MCF 10A (cell line): ENCODE measurements around the gene TLN1. TPM values are rescaled to one million over a fixed set of nuclear protein-coding genes. Genes with fewer than 3 reads are reported as not detected.

Source experiments
- BruUV-seq: library from RNA; stranded (reverse); fragments of 400-500 nt; replicated peaks from 2 replicates; lab custom pipeline; 2021; lab: Mats Ljungman, UMichigan
- CTCF ChIA-PET: fragments of 300-600 bp; sonication (Branson Sonifier 250); formaldehyde crosslinking; extraction: SDS; loops from one replicate; lab custom pipeline; 2021; ENCODE audit warnings: antibody characterized with exemption, inconsistent platforms; lab: Yijun Ruan, JAX
- POLR2A ChIA-PET: fragments of 300-600, 350-650 bp; sonication (Branson Sonifier 250); formaldehyde crosslinking; extraction: SDS; loops from one replicate; lab custom pipeline; 2020; ENCODE audit warnings: antibody characterized with exemption, inconsistent platforms; lab: Yijun Ruan, JAX
- DNase-seq: peaks from one replicate; pipeline ENCODE4 v3.0.0-alpha.2; 2018; ENCODE audit not compliant: unreplicated experiment
- H3K27ac Mint-ChIP-seq: one replicate; pipeline ENCODE4 v1.8.0; 2022; ENCODE audit warnings: mild to moderate bottlenecking, low read depth, mixed read lengths; ENCODE audit not compliant: unreplicated experiment
- H3K27me3 Mint-ChIP-seq: one replicate; pipeline ENCODE4 v1.8.0; 2022; ENCODE audit warnings: mixed read lengths; ENCODE audit not compliant: insufficient read depth, unreplicated experiment
- H3K36me3 Mint-ChIP-seq: one replicate; pipeline ENCODE4 v1.8.0; 2022; ENCODE audit warnings: mild to moderate bottlenecking, moderate library complexity, mixed read lengths; ENCODE audit not compliant: insufficient read depth, unreplicated experiment
- H3K4me1 Mint-ChIP-seq: one replicate; pipeline ENCODE4 v1.8.0; 2022; ENCODE audit warnings: mixed read lengths; ENCODE audit not compliant: insufficient read depth, unreplicated experiment
- H3K4me3 Mint-ChIP-seq: one replicate; pipeline ENCODE4 v1.8.0; 2022; ENCODE audit warnings: mild to moderate bottlenecking, moderate library complexity, mixed read lengths; ENCODE audit not compliant: unreplicated experiment
- H3K9me3 Mint-ChIP-seq: one replicate; pipeline ENCODE4 v1.8.0; 2022; ENCODE audit warnings: mixed read lengths; ENCODE audit not compliant: unreplicated experiment
- intact Hi-C: fragments of 100-400 bp; cut with micrococcal nuclease; formaldehyde crosslinking; loops from 2 replicates; pipeline ENCODE4 v1.14.1; 2022
- total RNA-seq: library from RNA; stranded (reverse); gene quantifications from 2 replicates; pipeline ENCODE4 v1.2.3, GENCODE V29; 2022
- TF ChIP-seq, protein P1 (sequence below): fragments of 200-600 bp; IDR thresholded peaks from one replicate; pipeline ENCODE4 v1.8.0; 2022; ENCODE audit warnings: antibody characterized with exemption, mild to moderate bottlenecking; ENCODE audit not compliant: unreplicated experiment

Gene TLN1
- total RNA-seq, 1 experiment from 2014 or later, result 224 TPM

DNA sequence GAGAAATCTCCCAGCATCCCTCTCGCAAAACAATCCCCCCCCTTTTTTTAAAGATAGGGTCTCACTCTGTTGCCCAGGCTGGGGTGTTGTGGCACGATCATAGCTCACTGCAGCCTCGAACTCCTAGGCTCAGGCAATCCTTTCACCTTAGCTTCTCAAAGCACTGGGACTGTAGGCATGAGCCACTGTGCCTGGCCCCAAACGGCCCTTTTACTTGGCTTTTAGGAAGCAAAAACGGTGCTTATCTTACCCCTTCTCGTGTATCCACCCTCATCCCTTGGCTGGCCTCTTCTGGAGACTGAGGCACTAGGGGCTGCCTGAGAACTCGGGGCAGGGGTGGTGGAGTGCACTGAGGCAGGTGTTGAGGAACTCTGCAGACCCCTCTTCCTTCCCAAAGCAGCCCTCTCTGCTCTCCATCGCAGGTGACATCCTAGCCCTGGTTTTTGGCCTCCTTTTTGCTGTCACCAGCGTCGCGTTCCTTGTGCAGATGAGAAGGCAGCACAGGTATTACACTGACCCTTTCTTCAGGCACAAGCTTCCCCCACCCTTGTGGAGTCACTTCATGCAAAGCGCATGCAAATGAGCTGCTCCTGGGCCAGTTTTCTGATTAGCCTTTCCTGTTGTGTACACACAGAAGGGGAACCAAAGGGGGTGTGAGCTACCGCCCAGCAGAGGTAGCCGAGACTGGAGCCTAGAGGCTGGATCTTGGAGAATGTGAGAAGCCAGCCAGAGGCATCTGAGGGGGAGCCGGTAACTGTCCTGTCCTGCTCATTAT, 51.5 kb downstream of the TLN1 start:
- H3K9me3 Mint-ChIP-seq, result no peaks in the 10 kb centered on the region
- no peak overlapping the region for H3K4me3 Mint-ChIP-seq
- POLR2A ChIA-PET, result interaction anchor here (0.5 to 1.3 kb wide), 4 partner anchors 9 to 496 kb away, joined by 3 to 6 read pairs (median 3); partner anchors contain the start of gene TPM2
- CTCF ChIA-PET, result interaction anchor here (0.8 to 1.9 kb wide), 5 partner anchors 16 to 202 kb away, joined by 3 to 7 read pairs (median 3); partner anchors contain the start of genes ARHGEF39, CCDC107 and RMRP
- peaks cover 14% of the 10 kb centered on the region for H3K4me1 Mint-ChIP-seq
- no peak overlapping the region for H3K27ac Mint-ChIP-seq
- BruUV-seq, result no TSS peak
- no peak for DNase-seq
- TF ChIP-seq, protein P1, sequence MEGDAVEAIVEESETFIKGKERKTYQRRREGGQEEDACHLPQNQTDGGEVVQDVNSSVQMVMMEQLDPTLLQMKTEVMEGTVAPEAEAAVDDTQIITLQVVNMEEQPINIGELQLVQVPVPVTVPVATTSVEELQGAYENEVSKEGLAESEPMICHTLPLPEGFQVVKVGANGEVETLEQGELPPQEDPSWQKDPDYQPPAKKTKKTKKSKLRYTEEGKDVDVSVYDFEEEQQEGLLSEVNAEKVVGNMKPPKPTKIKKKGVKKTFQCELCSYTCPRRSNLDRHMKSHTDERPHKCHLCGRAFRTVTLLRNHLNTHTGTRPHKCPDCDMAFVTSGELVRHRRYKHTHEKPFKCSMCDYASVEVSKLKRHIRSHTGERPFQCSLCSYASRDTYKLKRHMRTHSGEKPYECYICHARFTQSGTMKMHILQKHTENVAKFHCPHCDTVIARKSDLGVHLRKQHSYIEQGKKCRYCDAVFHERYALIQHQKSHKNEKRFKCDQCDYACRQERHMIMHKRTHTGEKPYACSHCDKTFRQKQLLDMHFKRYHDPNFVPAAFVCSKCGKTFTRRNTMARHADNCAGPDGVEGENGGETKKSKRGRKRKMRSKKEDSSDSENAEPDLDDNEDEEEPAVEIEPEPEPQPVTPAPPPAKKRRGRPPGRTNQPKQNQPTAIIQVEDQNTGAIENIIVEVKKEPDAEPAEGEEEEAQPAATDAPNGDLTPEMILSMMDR, result no peak
- intact Hi-C loops, result no loop called here
- no peaks in the 10 kb centered on the region for H3K27me3 Mint-ChIP-seq
- H3K36me3 Mint-ChIP-seq, result peaks cover 43% of the 10 kb centered on the region

DNA sequence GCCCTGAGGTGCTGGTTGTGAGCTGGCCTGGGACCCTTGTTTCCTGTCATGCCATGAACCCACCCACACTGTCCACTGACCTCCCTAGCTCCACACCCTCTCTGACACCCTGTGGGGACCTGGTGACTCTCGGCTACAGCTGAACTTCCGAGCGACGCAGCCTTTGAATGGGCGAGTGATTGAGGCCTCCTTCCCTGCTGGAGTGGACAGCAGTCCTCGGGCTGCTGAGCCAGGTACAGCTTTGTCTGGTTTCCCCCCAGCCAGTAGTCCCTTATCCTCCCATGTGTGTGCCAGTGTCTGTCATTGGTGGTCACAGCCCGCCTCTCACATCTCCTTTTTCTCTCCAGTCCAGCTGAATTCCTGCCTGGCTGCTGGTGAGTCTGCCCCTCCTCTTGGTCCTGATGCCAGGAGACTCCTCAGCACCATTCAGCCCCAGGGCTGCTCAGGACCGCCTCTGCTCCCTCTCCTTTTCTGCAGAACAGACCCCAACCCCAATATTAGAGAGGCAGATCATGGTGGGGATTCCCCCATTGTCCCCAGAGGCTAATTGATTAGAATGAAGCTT, 52.1 kb downstream of the TLN1 start:
- intact Hi-C loops, result no loop called here
- ChIA-PET POLR2A (interaction anchor here (0.5 to 1.3 kb wide), 3 partner anchors 9 to 36 kb away, joined by 3 to 6 read pairs (median 3); partner anchors contain the start of gene TPM2), CTCF (interaction anchor here (0.7 to 1.9 kb wide), 6 partner anchors 15 to 1565 kb away, joined by 3 to 7 read pairs (median 3); partner anchors contain the start of genes ARHGEF39, CCDC107 and RMRP)
- TF ChIP-seq, protein P1, result no peak
- BruUV-seq, result no TSS peak
- Mint-ChIP-seq H3K4me1 (peaks cover 14% of the 10 kb centered on the region), H3K9me3 (no peaks in the 10 kb centered on the region), H3K4me3 (no peak overlapping the region), H3K36me3 (peaks cover 36% of the 10 kb centered on the region), H3K27me3 (no peaks in the 10 kb centered on the region), H3K27ac (no peak overlapping the region)
- no peak for DNase-seq

DNA sequence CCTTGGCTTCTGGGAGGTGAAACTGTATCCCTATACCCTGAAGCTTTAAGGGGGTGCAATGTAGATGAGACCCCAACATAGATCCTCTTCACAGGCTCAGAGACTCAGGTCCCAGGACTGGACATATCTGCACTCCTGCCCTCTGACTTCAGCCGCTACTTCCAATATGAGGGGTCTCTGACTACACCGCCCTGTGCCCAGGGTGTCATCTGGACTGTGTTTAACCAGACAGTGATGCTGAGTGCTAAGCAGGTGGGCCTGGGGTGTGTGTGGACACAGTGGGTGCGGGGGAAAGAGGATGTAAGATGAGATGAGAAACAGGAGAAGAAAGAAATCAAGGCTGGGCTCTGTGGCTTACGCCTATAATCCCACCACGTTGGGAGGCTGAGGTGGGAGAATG, 52.9 kb downstream of the TLN1 start:
- H3K27ac Mint-ChIP-seq, result peak overlapping the region; percentile 43
- TF ChIP-seq, protein P1, result no peak
- H3K4me3 Mint-ChIP-seq, result no peak overlapping the region
- no peak for DNase-seq
- ChIA-PET POLR2A (interaction anchor here (0.5 to 1.3 kb wide), 3 partner anchors 9 to 66 kb away, joined by 3 to 6 read pairs (median 4); partner anchors contain the start of gene TPM2), CTCF (interaction anchor here (0.7 to 1.9 kb wide), 3 partner anchors 14 to 1565 kb away, joined by 3 to 7 read pairs (median 3); no protein-coding TSS in a partner anchor)
- no TSS peak for BruUV-seq
- peaks cover 20% of the 10 kb centered on the region for H3K4me1 Mint-ChIP-seq
- H3K9me3 Mint-ChIP-seq, result no peaks in the 10 kb centered on the region
- H3K36me3 Mint-ChIP-seq, result peaks cover 31% of the 10 kb centered on the region
- no peaks in the 10 kb centered on the region for H3K27me3 Mint-ChIP-seq
- intact Hi-C loops, result no loop called here
